Measurements from ENCODE around the gene ZNF217. TPM values are rescaled to one million over a fixed set of nuclear protein-coding genes. Genes with fewer than 3 reads are reported as not detected.
"Not testable (repeated sequence)": the region's sequence is repeated elsewhere in the genome, so short reads cannot be mapped to it uniquely, and the experiment has no call there.

ZNF217 gene
- 87.9 and 89.8 TPM in 2 replicates for total RNA-seq (2021; fragmentation: NEBNext Ultra II Directional; extraction: Animal tissue kit (Norgen Biotek cat#: 25700))
- 14.3 and 15.3 TPM in 2 replicates for polyA plus RNA-seq (2011; rRNA removed)
- 20.7 TPM for polyA plus RNA-seq (2011; cell fraction: cytosol; rRNA removed)
- polyA plus RNA-seq (2011; cell fraction: nucleus; rRNA removed) = 26.5 TPM
- 30.3 to 46.0 TPM (median 35.4 TPM) in 4 replicates for polyA plus RNA-seq (2012, experiment 1 of 2)
- 3.0 TPM for polyA plus RNA-seq (2012, experiment 2 of 2)
- polyA plus RNA-seq (2013, experiment 1 of 2) = 30.9 TPM
- polyA plus RNA-seq (2013, experiment 2 of 2) = 30.1 TPM
- 73.4 and 80.4 TPM in 2 replicates for polyA minus RNA-seq (2011; rRNA and poly(A)+ RNA removed)
- polyA minus RNA-seq (2011; cell fraction: cytosol; rRNA and poly(A)+ RNA removed) = 52.0 TPM
- 43.5 TPM for polyA minus RNA-seq (2011; cell fraction: nucleus; rRNA and poly(A)+ RNA removed)
- long read RNA-seq, experiment 1, full-length matches to known transcripts = 7 of 33 reads
- long read RNA-seq, experiment 1, partial matches to known transcripts = 5 of 33 reads
- long read RNA-seq, experiment 1, other reads (novel, unspliced or antisense) = 21 of 33 reads
- long read RNA-seq, experiment 2, full-length matches to known transcripts = 1 of 16 reads
- long read RNA-seq, experiment 2, partial matches to known transcripts = 2 of 16 reads
- long read RNA-seq, experiment 2, other reads (novel, unspliced or antisense) = 13 of 16 reads

GRCh38 chr20:53593466-53594007 lies at the start of gene ZNF217:
Gene ZNF217 (minus strand): TSS chr20:53593839. CDS start chr20:53582826, 11,013 bp downstream.
- H2BK12ac ChIP-seq (ENCODE audit: low read depth, low read length); H2BK20ac ChIP-seq (ENCODE audit: low read length); H3K18ac ChIP-seq (ENCODE audit: extremely low read depth, low read length); H2BK120ac ChIP-seq (replicated peaks; ENCODE audit: low read depth, low read length); H2AK5ac ChIP-seq (ENCODE audit: low read depth, low read length); H3K56ac ChIP-seq (replicated peaks; ENCODE audit: insufficient read length, low read depth, low read length); H3K9me3 ChIP-seq (ENCODE audit: insufficient read depth in 2 of 2, low read depth in 1 of 2, low read length in 1 of 2); H3K23me2 ChIP-seq (ENCODE audit: low read depth, low read length); H2AFZ ChIP-seq (ENCODE audit: low read length); H4K91ac ChIP-seq (replicated peaks; ENCODE audit: insufficient read length, low read length); H3K4ac ChIP-seq (replicated peaks; ENCODE audit: insufficient read length, low read depth, low read length); FAIRE-seq; H3K27me3 ChIP-seq (replicated peaks in 1 of 4; ENCODE audit: control insufficient read depth in 3 of 4, extremely low read depth in 1 of 4, insufficient read depth in 3 of 4, low read length in 3 of 4); H2BK15ac ChIP-seq (ENCODE audit: low read length); H3K79me1 ChIP-seq (ENCODE audit: low read depth, low read length); H4K20me1 ChIP-seq (replicated peaks in 1 of 2; ENCODE audit: control insufficient read depth in 1 of 2, insufficient read depth in 2 of 2, low read length in 2 of 2); H3K23ac ChIP-seq (ENCODE audit: insufficient read length); H3K14ac ChIP-seq (ENCODE audit: insufficient read length); H3K36me3 ChIP-seq (ENCODE audit: control insufficient read depth in 2 of 4, insufficient read depth in 4 of 4, low read length in 3 of 4): not testable (repeated sequence)
- Histone ChIP-seq H3K79me2 (ENCODE audit: control insufficient read depth in 1 of 2, insufficient read depth in 2 of 2, low read length in 2 of 2) (peaks cover 9 to 45% of the 10 kb centered on the region in 2 experiments; a peak in 3 of 4 replicates), H3K27ac (ENCODE audit: low read depth, low read length) (peak within 1 kb of the TSS; percentile 90), H2BK5ac (ENCODE audit: low read depth, low read length) (0 out of 2 replicates have a peak within 1 kb of the TSS, but pooled peaks have one; percentile 35), H4K5ac (ENCODE audit: insufficient read length, low read depth, low read length) (peak within 1 kb of the TSS; percentile 72), H3K9ac (replicated peaks in 1 of 4; ENCODE audit: extremely low read depth in 1 of 4, low read depth in 3 of 4, low read length in 3 of 4) (peak within 1 kb of the TSS; percentile 75 to 90 (median 84)), H3K4me1 (replicated peaks in 1 of 4; ENCODE audit: control insufficient read depth in 3 of 4, insufficient read depth in 4 of 4, low read length in 3 of 4) (peaks cover 0 to 14% (median 4%) of the 10 kb centered on the region in 4 experiments; a peak in 5 of 7 replicates), H3K4me2 (ENCODE audit: insufficient read depth in 1 of 2, low read depth in 2 of 2, low read length in 2 of 2) (peak within 1 kb of the TSS; percentile 59 to 80), H4K8ac (ENCODE audit: extremely low read depth, insufficient read depth, low read length) (peak within 1 kb of the TSS; percentile 9; the same call in 1 of the 2 replicates), H3K4me3 (ENCODE audit: extremely low read depth in 1 of 4, insufficient read depth in 2 of 4, low read depth in 3 of 4, low read length in 4 of 4) (peak within 1 kb of the TSS; percentile 74 to 84 (median 80))
- POLR2A ChIA-PET (ENCODE audit: partially characterized antibody) = interaction anchor here (0.6 to 2.0 kb wide), 9 partner anchors 11 to 349 kb away, joined by 3 to 5 read pairs (median 3); no protein-coding TSS in a partner anchor
- no CpG with 5 or more reads among the region's 66 CpGs for WGBS, 2 experiments (ENCODE audit: extremely low coverage in 1 of 2, insufficient coverage in 1 of 2, insufficient read length in 1 of 2, insufficient replicate concordance in 2 of 2, low coverage in 1 of 2, low lambda C conversion rate in 2 of 2, missing lambda C conversion rate in 1 of 2)
- peak in 1 of 2 experiments; percentile 71 for DNase-seq (ENCODE audit: low read depth in 1 of 2, low spot score in 2 of 2)
- TF ChIP-seq ASH2L (IDR thresholded peaks at IDR 0.05; ENCODE audit: low read length) (peak; percentile 3), TAF1 (IDR thresholded peaks at IDR 0.05; ENCODE audit: low read depth, low read length) (0 out of 2 replicates have a peak, but pooled peaks have one; percentile 44), PHF8 (conservative IDR thresholded peaks at IDR 0.05; ENCODE audit: low read depth, low read length) (peak; percentile 26; the same call in 1 of the 2 replicates)
- CTCF ChIA-PET (ENCODE audit: partially characterized antibody) = interaction anchor here (1.2 kb wide), 1 partner anchor 341 kb away, joined by 3 read pairs; no protein-coding TSS in a partner anchor

Data from H1 (cell line).